ENCODE measurements around the gene NDST1. TPM values are rescaled to one million over a fixed set of nuclear protein-coding genes. Genes with fewer than 3 reads are reported as not detected.

NDST1 gene
- polyA plus RNA-seq, 1 experiment: 89.7 TPM

DNA sequence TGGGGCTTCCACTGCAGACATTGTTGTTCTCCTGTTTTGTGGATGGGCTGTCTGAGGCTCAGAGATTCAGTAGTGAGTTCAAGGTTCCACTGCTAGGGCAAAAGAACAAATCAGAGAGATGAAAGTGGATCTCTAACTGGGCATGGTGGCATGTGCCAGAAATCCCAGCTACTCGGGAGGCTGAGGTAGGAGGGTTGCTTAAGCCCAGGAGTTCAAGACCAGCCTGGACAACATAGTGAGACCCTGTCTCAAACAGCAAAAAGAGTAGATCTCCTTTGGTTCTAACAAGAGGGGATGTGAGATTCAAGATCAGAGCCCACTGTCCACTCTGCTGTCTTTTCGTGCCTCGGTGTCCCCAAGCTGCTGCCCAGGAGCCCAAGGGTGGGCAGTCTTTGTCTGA, 11.8 kb upstream of the NDST1 start:
- H3K36me3 ChIP-seq (ENCODE audit: control insufficient read depth, insufficient read depth, low read length): peaks cover 5% of the 10 kb centered on the region; the same call in 1 of the 2 replicates
- H3K27me3 ChIP-seq (ENCODE audit: control insufficient read depth, insufficient read depth, low read length): no peaks in the 10 kb centered on the region
- H3K4me3 ChIP-seq (ENCODE audit: low read depth, low read length): no peak overlapping the region
- ChIA-PET CTCF (interaction anchor here (0.8 kb wide), 1 partner anchor 12 kb away, joined by 3 read pairs; the partner anchor contains the start of gene NDST1), POLR2A (no interaction called here)
- DNase-seq (ENCODE audit: low read depth): no peak
- TF ChIP-seq, protein P1, sequence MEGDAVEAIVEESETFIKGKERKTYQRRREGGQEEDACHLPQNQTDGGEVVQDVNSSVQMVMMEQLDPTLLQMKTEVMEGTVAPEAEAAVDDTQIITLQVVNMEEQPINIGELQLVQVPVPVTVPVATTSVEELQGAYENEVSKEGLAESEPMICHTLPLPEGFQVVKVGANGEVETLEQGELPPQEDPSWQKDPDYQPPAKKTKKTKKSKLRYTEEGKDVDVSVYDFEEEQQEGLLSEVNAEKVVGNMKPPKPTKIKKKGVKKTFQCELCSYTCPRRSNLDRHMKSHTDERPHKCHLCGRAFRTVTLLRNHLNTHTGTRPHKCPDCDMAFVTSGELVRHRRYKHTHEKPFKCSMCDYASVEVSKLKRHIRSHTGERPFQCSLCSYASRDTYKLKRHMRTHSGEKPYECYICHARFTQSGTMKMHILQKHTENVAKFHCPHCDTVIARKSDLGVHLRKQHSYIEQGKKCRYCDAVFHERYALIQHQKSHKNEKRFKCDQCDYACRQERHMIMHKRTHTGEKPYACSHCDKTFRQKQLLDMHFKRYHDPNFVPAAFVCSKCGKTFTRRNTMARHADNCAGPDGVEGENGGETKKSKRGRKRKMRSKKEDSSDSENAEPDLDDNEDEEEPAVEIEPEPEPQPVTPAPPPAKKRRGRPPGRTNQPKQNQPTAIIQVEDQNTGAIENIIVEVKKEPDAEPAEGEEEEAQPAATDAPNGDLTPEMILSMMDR (IDR thresholded peaks at IDR 0.05; ENCODE audit: insufficient read depth, low read depth, low read length): no peak

DNA sequence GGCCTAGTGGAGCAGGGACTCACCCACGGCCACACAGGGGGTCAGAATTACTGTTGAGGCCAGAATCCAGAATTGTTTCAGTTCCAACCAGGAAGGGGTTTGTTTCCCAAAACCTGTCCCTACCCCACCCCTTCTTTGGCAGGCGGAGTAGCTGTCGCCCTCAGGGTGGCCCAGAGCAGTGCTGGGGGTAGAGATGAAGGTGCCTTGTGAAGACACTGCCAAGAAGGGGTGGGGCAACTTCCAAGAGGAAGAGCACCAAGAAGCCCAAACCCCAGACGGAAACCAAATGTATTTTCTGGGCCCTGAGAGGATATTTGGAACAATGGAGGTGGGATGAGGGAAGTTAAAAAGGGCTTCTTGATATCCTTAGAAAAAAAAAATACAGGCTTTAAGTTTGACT, 11.4 kb upstream of the NDST1 start:
- Histone ChIP-seq H3K36me3 (ENCODE audit: control insufficient read depth, insufficient read depth, low read length) (peaks cover 6% of the 10 kb centered on the region; the same call in 1 of the 2 replicates), H3K27me3 (ENCODE audit: control insufficient read depth, insufficient read depth, low read length) (no peaks in the 10 kb centered on the region), H3K4me3 (ENCODE audit: low read depth, low read length) (no peak overlapping the region)
- TF ChIP-seq, protein P1 (IDR thresholded peaks at IDR 0.05; ENCODE audit: insufficient read depth, low read depth, low read length): no peak
- DNase-seq (ENCODE audit: low read depth): no peak
- ChIA-PET CTCF (interaction anchor here (0.6 to 3.0 kb wide), 5 partner anchors 12 to 185 kb away, joined by 3 to 10 read pairs (median 5); partner anchors contain the start of gene NDST1), POLR2A (no interaction called here)

DNA sequence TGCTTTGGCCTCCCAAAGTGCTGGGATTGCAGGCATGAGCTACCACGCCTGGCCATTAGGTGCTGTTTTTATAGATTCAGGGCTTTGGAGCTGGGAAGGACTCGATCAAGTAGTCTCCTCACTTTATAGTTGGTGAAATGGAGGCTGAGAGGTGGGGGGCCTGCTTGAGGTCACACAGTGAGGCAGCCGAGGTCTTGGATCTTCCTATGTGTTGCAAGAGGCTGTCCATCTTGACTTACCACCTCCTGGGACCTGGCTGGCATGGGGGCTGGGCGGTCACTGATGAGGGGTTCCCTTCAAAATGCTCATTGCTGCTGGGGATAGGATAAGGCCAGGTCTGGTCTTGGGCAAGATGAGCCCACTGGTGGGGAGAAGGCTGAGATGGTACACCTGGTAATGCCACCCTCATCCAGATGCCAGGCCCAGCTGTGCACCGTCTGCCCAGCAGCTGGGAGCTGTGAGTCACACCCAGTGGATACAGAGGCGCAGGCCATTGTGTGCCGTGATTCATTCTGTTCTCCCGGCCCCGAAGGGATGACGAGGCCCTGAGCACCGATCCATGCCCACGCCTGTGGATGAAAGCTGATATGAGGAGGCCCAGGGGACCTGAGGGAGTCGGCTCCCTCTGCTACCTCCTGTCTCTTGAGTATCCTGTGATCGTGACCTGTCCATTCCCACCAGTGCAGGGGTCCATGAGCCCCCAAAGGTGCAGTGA, 10.5 kb upstream of the NDST1 start:
- TF ChIP-seq, protein P1 (IDR thresholded peaks at IDR 0.05; ENCODE audit: insufficient read depth, low read depth, low read length): no peak
- DNase-seq (ENCODE audit: low read depth): peak; percentile 66
- Histone ChIP-seq H3K27me3 (ENCODE audit: control insufficient read depth, insufficient read depth, low read length) (no peaks in the 10 kb centered on the region), H3K4me3 (ENCODE audit: low read depth, low read length) (no peak overlapping the region), H3K36me3 (ENCODE audit: control insufficient read depth, insufficient read depth, low read length) (peaks cover 7% of the 10 kb centered on the region; the same call in 1 of the 2 replicates)
- CTCF ChIA-PET: interaction anchor here (0.6 to 3.0 kb wide), 10 partner anchors 11 to 185 kb away, joined by 3 to 10 read pairs (median 4); partner anchors contain the start of gene NDST1
- POLR2A ChIA-PET: interaction anchor here (1.3 kb wide), 1 partner anchor 19 kb away, joined by 6 read pairs; no protein-coding TSS in a partner anchor

- TF ChIP-seq, protein P1 (IDR thresholded peaks at IDR 0.05; ENCODE audit: insufficient read depth, low read depth, low read length): no peak
These were observed 10.0 kb upstream of the NDST1 start for GRCh38 chr5:150497989-150498317.

DNA sequence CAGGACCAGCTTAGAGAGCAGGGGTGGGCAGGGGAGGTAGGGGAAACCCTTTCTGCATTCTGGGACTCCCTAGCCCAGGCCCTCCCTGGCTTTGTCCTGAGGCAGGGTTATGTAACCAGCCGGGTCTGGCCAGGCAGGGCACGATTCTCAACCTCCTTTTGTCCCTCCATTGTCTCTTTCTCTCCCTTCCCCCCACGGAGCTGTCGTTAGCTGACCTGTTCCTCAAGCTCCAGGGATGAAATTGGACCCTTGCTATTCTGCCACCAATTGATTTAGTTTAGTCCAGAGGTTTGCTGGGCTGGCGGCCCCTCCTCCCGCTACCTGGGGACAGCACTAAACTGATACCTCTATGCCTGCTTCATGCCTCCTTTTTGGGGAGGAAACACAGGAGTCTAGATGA, 9.4 kb upstream of the NDST1 start:
- CTCF ChIA-PET: interaction anchor here (1.1 to 3.0 kb wide), 4 partner anchors 12 to 39 kb away, joined by 3 to 10 read pairs (median 4); no protein-coding TSS in a partner anchor
- H3K4me3 ChIP-seq (ENCODE audit: low read depth, low read length): no peak overlapping the region
- POLR2A ChIA-PET: interaction anchor here (0.7 kb wide), 1 partner anchor 9 kb away, joined by 3 read pairs; no protein-coding TSS in a partner anchor
- TF ChIP-seq, protein P1 (IDR thresholded peaks at IDR 0.05; ENCODE audit: insufficient read depth, low read depth, low read length): no peak
- no peak for DNase-seq (ENCODE audit: low read depth)
- peaks cover 7% of the 10 kb centered on the region; the same call in 1 of the 2 replicates for H3K36me3 ChIP-seq (ENCODE audit: control insufficient read depth, insufficient read depth, low read length)
- no peaks in the 10 kb centered on the region for H3K27me3 ChIP-seq (ENCODE audit: control insufficient read depth, insufficient read depth, low read length)

More at GRCh38 chr5:150497989-150498317, 10.0 kb upstream of the NDST1 start:
- POLR2A ChIA-PET: interaction anchor here (0.7 to 1.3 kb wide), 2 partner anchors 8 to 19 kb away, joined by 3 to 6 read pairs; no protein-coding TSS in a partner anchor
- CTCF ChIA-PET: interaction anchor here (0.7 to 3.0 kb wide), 9 partner anchors 12 to 47 kb away, joined by 3 to 10 read pairs (median 4); no protein-coding TSS in a partner anchor
- no peaks in the 10 kb centered on the region for H3K27me3 ChIP-seq (ENCODE audit: control insufficient read depth, insufficient read depth, low read length)
- no peak overlapping the region for H3K4me3 ChIP-seq (ENCODE audit: low read depth, low read length)
- peaks cover 7% of the 10 kb centered on the region; the same call in 1 of the 2 replicates for H3K36me3 ChIP-seq (ENCODE audit: control insufficient read depth, insufficient read depth, low read length)
- no peak for DNase-seq (ENCODE audit: low read depth)

All from BJ (cell line).